ENCODE results near the gene MICAL3.
"Not testable (repeated sequence)": the region's sequence is repeated elsewhere in the genome, so short reads cannot be mapped to it uniquely, and the experiment has no call there.

MICAL3 gene

DNA sequence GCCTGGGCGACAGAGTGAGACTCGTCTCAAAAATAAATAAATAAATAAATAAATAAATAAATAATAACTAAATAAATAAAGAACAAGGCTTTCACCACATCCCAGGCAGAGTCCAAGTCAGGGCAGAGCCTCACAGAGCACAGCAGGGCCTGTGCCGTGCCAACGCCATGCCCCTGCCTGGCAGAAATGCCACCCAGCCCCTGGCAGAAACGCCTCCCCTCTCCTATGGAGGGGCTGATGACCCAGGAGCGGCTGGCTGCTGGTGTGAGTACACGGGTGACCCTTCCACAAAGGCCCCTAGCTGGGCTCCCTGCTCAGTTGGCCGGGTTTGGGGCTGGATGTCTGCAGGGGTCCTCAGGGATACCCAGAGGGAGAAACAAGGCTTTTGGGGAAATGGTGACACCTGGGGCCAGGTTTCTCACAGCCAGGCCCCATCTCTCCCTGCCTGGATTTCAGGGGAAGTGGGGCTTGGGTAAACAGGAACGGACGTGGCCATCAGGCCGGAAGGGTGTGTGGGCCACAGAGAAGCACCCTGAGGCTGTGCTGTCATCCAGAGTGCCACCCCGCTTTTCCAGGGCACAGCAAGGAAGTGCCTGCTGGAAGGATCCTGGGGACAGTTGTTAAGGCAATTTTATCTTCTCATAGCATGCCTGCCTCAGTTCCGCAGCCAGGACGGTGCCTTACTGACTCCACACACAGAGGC lies 255.2 kb downstream of the MICAL3 start:
- TF ChIP-seq, protein P1, sequence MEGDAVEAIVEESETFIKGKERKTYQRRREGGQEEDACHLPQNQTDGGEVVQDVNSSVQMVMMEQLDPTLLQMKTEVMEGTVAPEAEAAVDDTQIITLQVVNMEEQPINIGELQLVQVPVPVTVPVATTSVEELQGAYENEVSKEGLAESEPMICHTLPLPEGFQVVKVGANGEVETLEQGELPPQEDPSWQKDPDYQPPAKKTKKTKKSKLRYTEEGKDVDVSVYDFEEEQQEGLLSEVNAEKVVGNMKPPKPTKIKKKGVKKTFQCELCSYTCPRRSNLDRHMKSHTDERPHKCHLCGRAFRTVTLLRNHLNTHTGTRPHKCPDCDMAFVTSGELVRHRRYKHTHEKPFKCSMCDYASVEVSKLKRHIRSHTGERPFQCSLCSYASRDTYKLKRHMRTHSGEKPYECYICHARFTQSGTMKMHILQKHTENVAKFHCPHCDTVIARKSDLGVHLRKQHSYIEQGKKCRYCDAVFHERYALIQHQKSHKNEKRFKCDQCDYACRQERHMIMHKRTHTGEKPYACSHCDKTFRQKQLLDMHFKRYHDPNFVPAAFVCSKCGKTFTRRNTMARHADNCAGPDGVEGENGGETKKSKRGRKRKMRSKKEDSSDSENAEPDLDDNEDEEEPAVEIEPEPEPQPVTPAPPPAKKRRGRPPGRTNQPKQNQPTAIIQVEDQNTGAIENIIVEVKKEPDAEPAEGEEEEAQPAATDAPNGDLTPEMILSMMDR (IDR thresholded peaks at IDR 0.05; ENCODE audit: low read depth, low read length) = no peak
- H3K4me3 ChIP-seq (ENCODE audit: low read depth, low read length) = no peak overlapping the region
- in situ Hi-C loops (cut with HindIII; ENCODE audit: low sequenced_read_pairs) = no loop called here
- no peak for DNase-seq (ENCODE audit: low read depth, low spot score)

DNA sequence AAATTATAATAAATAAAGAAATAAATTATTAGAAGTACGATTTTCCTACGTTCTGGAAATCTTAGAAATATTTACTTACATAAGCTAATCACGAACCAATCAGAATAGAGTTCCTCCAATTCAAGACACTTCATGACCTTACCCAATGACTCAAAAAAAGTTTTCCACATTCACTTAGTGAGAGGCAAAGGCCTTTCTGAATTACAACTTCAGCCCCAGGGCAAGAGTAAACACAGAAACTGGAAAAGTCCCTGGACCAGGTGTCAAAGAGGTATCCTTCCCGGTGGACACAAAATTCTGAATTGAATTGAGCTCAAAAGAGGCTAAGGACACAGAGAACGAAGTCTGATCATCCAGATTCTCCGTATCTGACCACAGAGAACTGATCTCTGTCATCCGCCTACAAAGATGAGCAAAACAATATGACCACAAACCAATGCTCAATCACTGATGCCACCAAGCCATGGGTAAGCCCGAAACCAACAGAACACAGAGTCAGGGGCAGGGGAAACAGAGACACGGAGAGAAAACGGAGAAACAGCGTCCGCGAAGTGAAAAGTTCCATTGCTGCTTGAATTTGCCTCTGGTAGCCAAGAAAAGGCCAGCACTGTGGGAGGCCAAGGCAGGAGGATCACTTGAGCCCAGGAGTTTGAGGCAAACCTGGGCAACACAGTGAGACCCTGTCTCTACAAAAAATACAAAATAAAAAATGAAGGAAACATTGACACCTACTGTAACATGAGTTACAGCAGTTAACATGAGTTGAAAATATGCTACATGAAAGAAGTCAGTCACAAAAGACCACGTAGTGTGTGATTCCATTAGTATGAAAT lies 256.9 kb downstream of the MICAL3 start:
- TF ChIP-seq, protein P1 (IDR thresholded peaks at IDR 0.05; ENCODE audit: low read depth, low read length) = no peak
- in situ Hi-C loops (cut with HindIII; ENCODE audit: low sequenced_read_pairs) = no loop called here
- DNase-seq (ENCODE audit: low read depth, low spot score) = no peak
- no peak overlapping the region for H3K4me3 ChIP-seq (ENCODE audit: low read depth, low read length)

DNA sequence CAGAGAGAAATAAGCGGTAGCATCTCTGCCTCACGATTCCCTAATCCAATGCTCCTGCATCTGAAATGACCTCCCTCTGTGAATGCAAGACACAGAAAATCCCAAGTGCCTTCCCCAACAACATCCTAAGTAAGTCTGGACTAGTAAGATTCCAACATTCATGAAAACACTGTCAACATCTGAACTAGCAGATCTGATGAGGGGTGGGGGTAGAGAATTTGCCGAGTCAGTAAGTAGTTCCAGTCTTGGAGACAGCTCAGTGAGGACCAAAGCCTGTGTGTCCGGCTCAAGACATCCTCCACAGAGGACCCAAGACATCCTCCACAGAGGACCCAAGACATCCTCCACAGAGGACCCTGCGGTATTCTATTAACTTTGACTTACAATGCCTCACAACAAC lies 259.5 kb downstream of the MICAL3 start:
- in situ Hi-C loops (cut with HindIII; ENCODE audit: low sequenced_read_pairs); H3K4me3 ChIP-seq (ENCODE audit: low read depth, low read length); DNase-seq (ENCODE audit: low read depth, low spot score): not testable (repeated sequence)

GRCh38 chr22:17764036-17764435 lies 260.3 kb downstream of the MICAL3 start:
- TF ChIP-seq, protein P1 (IDR thresholded peaks at IDR 0.05; ENCODE audit: low read depth, low read length) = no peak
- no peak for DNase-seq (ENCODE audit: low read depth, low spot score)
- H3K4me3 ChIP-seq (ENCODE audit: low read depth, low read length) = no peak overlapping the region
- in situ Hi-C loops (cut with HindIII; ENCODE audit: low sequenced_read_pairs) = no loop called here

DNA sequence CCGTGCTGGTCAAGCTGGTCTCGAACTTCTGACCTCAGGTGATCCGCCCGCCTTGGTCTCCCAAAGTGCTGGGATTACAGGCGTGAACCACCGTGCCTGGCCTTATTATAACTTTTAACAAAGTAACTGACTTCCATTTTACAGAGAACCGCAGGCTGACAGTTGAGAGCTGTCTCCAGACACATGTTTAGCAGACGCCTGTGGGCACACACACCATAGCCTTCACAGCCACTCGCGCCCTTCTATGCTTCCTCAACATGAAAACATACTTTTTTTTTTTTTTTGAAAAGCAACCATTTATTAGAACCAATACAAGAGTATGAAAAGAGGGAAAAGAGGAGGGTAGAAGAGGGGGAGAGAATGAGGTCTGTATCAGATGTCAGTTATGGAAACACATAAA lies 260.9 kb downstream of the MICAL3 start:
- H3K4me3 ChIP-seq (ENCODE audit: low read depth, low read length); DNase-seq (ENCODE audit: low read depth, low spot score); in situ Hi-C loops (cut with HindIII; ENCODE audit: low sequenced_read_pairs): not testable (repeated sequence)

DNA sequence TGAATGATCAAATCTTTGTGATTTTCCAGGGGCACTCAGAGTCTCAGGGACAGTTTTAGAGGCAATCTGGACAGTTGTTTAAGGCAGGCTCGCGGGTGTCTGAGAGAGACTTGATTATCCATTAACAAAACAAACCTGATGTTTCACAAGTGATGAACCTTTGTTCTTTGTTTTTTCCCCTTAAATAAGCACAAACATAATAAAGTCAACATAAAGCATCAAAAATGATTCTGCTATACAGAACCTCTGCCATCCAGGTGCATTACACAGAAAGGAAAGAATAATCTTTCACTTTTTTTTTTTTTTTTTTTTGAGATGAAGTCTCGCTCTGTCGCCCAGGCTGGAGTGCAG lies 263.2 kb downstream of the MICAL3 start:
- no peak for DNase-seq (ENCODE audit: low read depth, low spot score)
- no peak overlapping the region for H3K4me3 ChIP-seq (ENCODE audit: low read depth, low read length)
- TF ChIP-seq, protein P1 (IDR thresholded peaks at IDR 0.05; ENCODE audit: low read depth, low read length) = no peak
- in situ Hi-C loops (cut with HindIII; ENCODE audit: low sequenced_read_pairs) = no loop called here

DNA sequence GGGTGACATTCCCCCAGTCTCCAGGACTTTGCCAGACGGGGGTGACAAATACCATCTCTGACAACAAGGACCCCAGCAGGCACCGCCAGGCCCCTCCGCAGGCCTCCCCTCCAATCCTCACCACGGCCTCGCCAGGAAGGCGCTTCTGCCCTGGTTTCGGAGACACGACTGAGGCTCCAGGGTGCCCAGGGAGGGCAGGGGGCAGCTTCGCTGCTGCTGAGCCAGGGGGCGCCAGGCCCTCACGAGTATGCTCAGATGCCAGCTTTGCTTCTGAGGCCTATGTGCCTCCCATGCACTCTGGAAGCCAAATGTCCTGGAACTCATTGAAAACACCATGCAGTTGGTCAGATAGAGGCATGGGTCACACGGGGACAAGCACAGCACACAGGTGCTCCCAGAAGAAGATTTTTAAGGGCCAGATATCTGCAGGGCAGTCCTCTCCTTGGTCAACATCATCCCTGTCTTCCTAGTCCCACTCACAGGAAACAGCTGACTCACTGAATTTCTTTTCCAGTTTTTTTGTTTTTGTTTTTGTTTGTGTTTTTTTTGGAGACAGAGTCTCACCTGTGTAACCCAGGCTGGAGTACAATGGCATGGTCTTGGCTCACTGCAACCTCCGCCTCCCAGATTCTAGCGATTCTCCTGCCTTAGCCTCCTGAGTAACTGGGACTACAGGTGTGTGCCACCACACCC lies 270.0 kb downstream of the MICAL3 start:
- no peak for DNase-seq (ENCODE audit: low read depth, low spot score)
- TF ChIP-seq, protein P1 (IDR thresholded peaks at IDR 0.05; ENCODE audit: low read depth, low read length) = peak; percentile 39
- no peak overlapping the region for H3K4me3 ChIP-seq (ENCODE audit: low read depth, low read length)
- in situ Hi-C loops (cut with HindIII; ENCODE audit: low sequenced_read_pairs) = no loop called here

Data from astrocyte of the spinal cord (primary cell).